ENCODE data around the gene CASKIN2.
"Not testable (repeated sequence)": the region's sequence is repeated elsewhere in the genome, so short reads cannot be mapped to it uniquely, and the experiment has no call there.

Gene CASKIN2

GRCh38 chr17:75459246-75459589 lies 56.1 kb downstream of the CASKIN2 start:
- no peak for DNase-seq

- DNase-seq, result peak; percentile 11
Observed at GRCh38 chr17:75457047-75457654, 58.2 kb downstream of the CASKIN2 start.

- peak; percentile 94 for DNase-seq
Observed at GRCh38 chr17:75456417-75457046, 58.8 kb downstream of the CASKIN2 start, which contains the start of gene TMEM94. TMEM94 (plus strand) TSS chr17:75456635; CDS start chr17:75471906, 15,271 bp downstream.

GRCh38 chr17:75456039-75456416 lies 59.3 kb downstream of the CASKIN2 start:
- DNase-seq, result no peak

- DNase-seq, result not testable (repeated sequence)
Observed at GRCh38 chr17:75454672-75455071, 60.7 kb downstream of the CASKIN2 start.

- DNase-seq, result no peak
Observed at GRCh38 chr17:75454193-75454592, 61.1 kb downstream of the CASKIN2 start.

GRCh38 chr17:75450270-75450669 lies 65.1 kb downstream of the CASKIN2 start:
- no peak for DNase-seq
